IPS-11a (cell line): ENCODE measurements around the gene TEX13B.
"Not testable (repeated sequence)": the region's sequence is repeated elsewhere in the genome, so short reads cannot be mapped to it uniquely, and the experiment has no call there.

Source experiments
- H3K4me3 ChIP-seq: one replicate; pipeline ENCODE4 v1.5.1; 2013; ENCODE audit warnings: low read depth, low read length, control low read depth

TEX13B gene

GRCh38 chrX:107982356-107982755 is at the start of gene TEX13B:
TSS of gene TEX13B (minus strand) at chrX:107982370. CDS start at chrX:107982127, 243 bp downstream.
- no peak within 1 kb of the TSS for H3K4me3 ChIP-seq

GRCh38 chrX:108029928-108030711 is 48.0 kb upstream of the TEX13B start:
- no peak overlapping the region for H3K4me3 ChIP-seq

- H3K4me3 ChIP-seq = no peak overlapping the region
Measured at GRCh38 chrX:108028854-108029253, 46.7 kb upstream of the TEX13B start.

GRCh38 chrX:108025954-108026600 is 43.9 kb upstream of the TEX13B start:
- H3K4me3 ChIP-seq = no peak overlapping the region

GRCh38 chrX:108025376-108025775 is 43.2 kb upstream of the TEX13B start:
- no peak overlapping the region for H3K4me3 ChIP-seq

GRCh38 chrX:108022491-108023089 is 40.4 kb upstream of the TEX13B start:
- H3K4me3 ChIP-seq = no peak overlapping the region

GRCh38 chrX:108020631-108021030 is 38.5 kb upstream of the TEX13B start:
- H3K4me3 ChIP-seq = no peak overlapping the region

GRCh38 chrX:108019382-108019875 is 37.3 kb upstream of the TEX13B start:
- no peak overlapping the region for H3K4me3 ChIP-seq

GRCh38 chrX:108018656-108019381 is 36.6 kb upstream of the TEX13B start:
- no peak overlapping the region for H3K4me3 ChIP-seq

- no peak overlapping the region for H3K4me3 ChIP-seq
Measured at GRCh38 chrX:108001218-108001814, 19.1 kb upstream of the TEX13B start.

- no peak overlapping the region for H3K4me3 ChIP-seq
Measured at GRCh38 chrX:108000751-108001150, 18.6 kb upstream of the TEX13B start.

GRCh38 chrX:107996124-107996523 is 14.0 kb upstream of the TEX13B start:
- no peak overlapping the region for H3K4me3 ChIP-seq

GRCh38 chrX:107985033-107985432 is 2.9 kb upstream of the TEX13B start:
- no peak overlapping the region for H3K4me3 ChIP-seq

- H3K4me3 ChIP-seq = no peak overlapping the region
Measured at GRCh38 chrX:107979534-107979933, 2.6 kb downstream of the TEX13B start.

GRCh38 chrX:107978707-107979307 is 3.4 kb downstream of the TEX13B start:
- no peak overlapping the region for H3K4me3 ChIP-seq

- no peak overlapping the region for H3K4me3 ChIP-seq
Measured at GRCh38 chrX:107978071-107978470, 4.1 kb downstream of the TEX13B start.

- no peak overlapping the region for H3K4me3 ChIP-seq
Measured at GRCh38 chrX:107971636-107972035, 10.5 kb downstream of the TEX13B start.

GRCh38 chrX:107970073-107970472 is 12.1 kb downstream of the TEX13B start:
- no peak overlapping the region for H3K4me3 ChIP-seq

- H3K4me3 ChIP-seq = no peak overlapping the region
Measured at GRCh38 chrX:107968623-107969022, 13.5 kb downstream of the TEX13B start.

- H3K4me3 ChIP-seq = not testable (repeated sequence)
Measured at GRCh38 chrX:107955337-107955736, 26.8 kb downstream of the TEX13B start.
